Testis (tissue), 2 donors: ENCODE results near the gene FLACC1.

Source experiments
- POLR2A ChIP-seq: fragments of 450-650 bp; IDR thresholded peaks from one replicate; pipeline ENCODE4 v1.6.1; 2017; ENCODE audit warnings: antibody characterized with exemption, mild to moderate bottlenecking, moderate library complexity
- TF ChIP-seq, protein P1 (sequence below), 3 experiments: fragments of 450-650 bp in 2 of 3; fragments of 200-600 bp in 1 of 3; sonication (generic) in 1 of 3; IDR thresholded peaks; one replicate each; pipeline ENCODE4 v1.5.1; 2016 to 2019; ENCODE audit warnings: antibody characterized with exemption in 3 of 3, mild to moderate bottlenecking in 2 of 3, moderate library complexity in 1 of 3

DNA sequence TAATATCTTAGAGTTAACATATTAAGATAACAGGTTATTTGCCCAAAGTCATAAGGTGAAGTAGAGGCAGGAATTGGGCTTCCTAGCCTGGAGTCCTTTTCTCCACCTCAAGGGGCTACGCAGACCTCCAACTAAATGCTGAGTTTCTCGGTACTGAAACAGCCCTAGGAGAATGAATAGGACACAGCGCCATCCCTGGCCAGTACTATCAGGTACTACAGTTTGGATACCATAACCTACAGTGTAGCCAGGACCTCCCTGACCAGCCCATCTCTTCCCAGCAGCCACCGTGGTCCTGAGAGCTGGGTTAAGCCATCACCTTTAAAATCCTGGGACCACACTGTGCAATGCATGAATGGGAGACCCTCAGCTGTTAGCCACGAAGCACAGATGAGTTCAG lies 81.2 kb downstream of the FLACC1 start:
- TF ChIP-seq, protein P1, sequence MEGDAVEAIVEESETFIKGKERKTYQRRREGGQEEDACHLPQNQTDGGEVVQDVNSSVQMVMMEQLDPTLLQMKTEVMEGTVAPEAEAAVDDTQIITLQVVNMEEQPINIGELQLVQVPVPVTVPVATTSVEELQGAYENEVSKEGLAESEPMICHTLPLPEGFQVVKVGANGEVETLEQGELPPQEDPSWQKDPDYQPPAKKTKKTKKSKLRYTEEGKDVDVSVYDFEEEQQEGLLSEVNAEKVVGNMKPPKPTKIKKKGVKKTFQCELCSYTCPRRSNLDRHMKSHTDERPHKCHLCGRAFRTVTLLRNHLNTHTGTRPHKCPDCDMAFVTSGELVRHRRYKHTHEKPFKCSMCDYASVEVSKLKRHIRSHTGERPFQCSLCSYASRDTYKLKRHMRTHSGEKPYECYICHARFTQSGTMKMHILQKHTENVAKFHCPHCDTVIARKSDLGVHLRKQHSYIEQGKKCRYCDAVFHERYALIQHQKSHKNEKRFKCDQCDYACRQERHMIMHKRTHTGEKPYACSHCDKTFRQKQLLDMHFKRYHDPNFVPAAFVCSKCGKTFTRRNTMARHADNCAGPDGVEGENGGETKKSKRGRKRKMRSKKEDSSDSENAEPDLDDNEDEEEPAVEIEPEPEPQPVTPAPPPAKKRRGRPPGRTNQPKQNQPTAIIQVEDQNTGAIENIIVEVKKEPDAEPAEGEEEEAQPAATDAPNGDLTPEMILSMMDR (IDR thresholded peaks at IDR 0.05) = no peak
- TF ChIP-seq POLR2A = no peak
